CD4-positive, alpha-beta T cell treated with Interleukin-6 at 100 ng/mL for 8 hours (primary cell): ENCODE results near the gene ITGAD.

Experiments
- DNase-seq: peaks from one replicate; pipeline ENCODE4 v3.0.0-alpha.2; 2020; ENCODE audit warnings: mixed read lengths, low spot score

ITGAD gene

GRCh38 chr16:31475946-31476302, 82.8 kb downstream of the ITGAD start:
- DNase-seq = no peak
